HEK293T (cell line): ENCODE results near the gene PIGQ.

ENCODE experiments used
- CTCF ChIA-PET: fragments of 350-600 bp; formaldehyde crosslinking; extraction: SDS; loops from one replicate; lab custom pipeline; 2021; ENCODE audit warnings: antibody characterized with exemption, inconsistent platforms; lab: Yijun Ruan, JAX
- POLR2A ChIA-PET: fragments of 350-600 bp; formaldehyde crosslinking; extraction: SDS; loops from one replicate; lab custom pipeline; 2020; ENCODE audit warnings: antibody characterized with exemption, inconsistent platforms; lab: Yijun Ruan, JAX
- DNase-seq: peaks from one replicate; pipeline ENCODE4 v3.0.0; 2012; ENCODE audit warnings: mixed read lengths; ENCODE audit errors: extremely low spot score
- ARNT ChIP-seq: fragments of 450-650 bp; IDR thresholded peaks from 2 replicates; pipeline ENCODE4 v1.6.1; 2017; ENCODE audit warnings: mild to moderate bottlenecking
- BHLHE40 ChIP-seq: fragments of 450-650 bp; IDR thresholded peaks from 2 replicates; pipeline ENCODE4 v1.6.1; 2016; ENCODE audit warnings: mild to moderate bottlenecking, moderate library complexity, borderline replicate concordance
- CTBP1 ChIP-seq: fragments of 450-650 bp; IDR thresholded peaks from 2 replicates; pipeline ENCODE4 v1.6.1; 2016; ENCODE audit warnings: borderline replicate concordance
- ELF4 ChIP-seq: fragments of 450-650 bp; IDR thresholded peaks from 2 replicates; pipeline ENCODE4 v1.6.1; 2017; ENCODE audit warnings: antibody characterized with exemption
- FOXA1 ChIP-seq: fragments of 450-650 bp; IDR thresholded peaks from 2 replicates; pipeline ENCODE4 v1.6.1; 2016; ENCODE audit warnings: mild to moderate bottlenecking
- FOXK2 ChIP-seq: fragments of 450-650 bp; IDR thresholded peaks from 2 replicates; pipeline ENCODE4 v1.6.1; 2016; ENCODE audit warnings: mild to moderate bottlenecking
- FOXM1 ChIP-seq: fragments of 450-650 bp; IDR thresholded peaks from 2 replicates; pipeline ENCODE4 v1.6.1; 2017; ENCODE audit warnings: mild to moderate bottlenecking, borderline replicate concordance
- HDGF ChIP-seq: fragments of 450-650 bp; IDR thresholded peaks from 2 replicates; pipeline ENCODE4 v1.6.1; 2017; ENCODE audit warnings: antibody characterized with exemption, borderline replicate concordance
- L3MBTL2 ChIP-seq: fragments of 450-650 bp; conservative IDR thresholded peaks from 2 replicates; pipeline ENCODE4 v1.6.1; 2016; ENCODE audit warnings: mild to moderate bottlenecking
- LEF1 ChIP-seq: fragments of 450-650 bp; IDR thresholded peaks from 2 replicates; pipeline ENCODE4 v1.6.1; 2017; ENCODE audit warnings: mild to moderate bottlenecking, borderline replicate concordance
- NFRKB ChIP-seq: fragments of 450-650 bp; IDR thresholded peaks from 2 replicates; pipeline ENCODE4 v1.6.1; 2016; ENCODE audit warnings: mild to moderate bottlenecking, moderate library complexity
- PKNOX1 ChIP-seq: fragments of 450-650 bp; IDR thresholded peaks from 2 replicates; pipeline ENCODE4 v1.6.1; 2016
- SP1 ChIP-seq: fragments of 450-650 bp; IDR thresholded peaks from 2 replicates; pipeline ENCODE4 v1.6.1; 2017
- SUZ12 ChIP-seq: fragments of 450-650 bp; IDR thresholded peaks from 2 replicates; pipeline ENCODE4 v1.6.1; 2016; ENCODE audit warnings: mild to moderate bottlenecking
- TARDBP ChIP-seq: fragments of 450-650 bp; IDR thresholded peaks from 2 replicates; pipeline ENCODE4 v1.6.1; 2016
- ZNF384 ChIP-seq: fragments of 450-650 bp; IDR thresholded peaks from 2 replicates; pipeline ENCODE4 v1.6.1; 2016

The PIGQ gene

GRCh38 chr16:556474-557173 is 13.1 kb upstream of the PIGQ start:
- TF ChIP-seq L3MBTL2, result no peak
- TF ChIP-seq ARNT, result no peak
- TF ChIP-seq FOXA1, result no peak
- TF ChIP-seq TARDBP, result no peak
- no peak for TF ChIP-seq PKNOX1
- TF ChIP-seq ELF4, result no peak
- CTCF ChIA-PET, result no interaction called here
- POLR2A ChIA-PET, result interaction anchor here (0.8 kb wide), 1 partner anchor 13 kb away, joined by 3 read pairs; the partner anchor contains the start of gene PIGQ
- no peak for DNase-seq

- TF ChIP-seq CTBP1 (no peak), ZNF384 (no peak), FOXA1 (no peak), BHLHE40 (no peak)
These were observed 12.1 kb upstream of the PIGQ start for GRCh38 chr16:557463-558297.

GRCh38 chr16:558298-559020 is 11.3 kb upstream of the PIGQ start:
- no peak for TF ChIP-seq CTBP1
- no peak for TF ChIP-seq TARDBP
- no peak for TF ChIP-seq L3MBTL2
- TF ChIP-seq SP1, result no peak
- no peak for TF ChIP-seq BHLHE40
- no peak for TF ChIP-seq NFRKB
- TF ChIP-seq HDGF, result no peak
- TF ChIP-seq PKNOX1, result no peak
- no peak for TF ChIP-seq ARNT
- no peak for TF ChIP-seq FOXM1
- no peak for TF ChIP-seq FOXK2
- no peak for TF ChIP-seq ELF4
- TF ChIP-seq SUZ12, result no peak
- TF ChIP-seq ZNF384, result no peak
- no peak for TF ChIP-seq FOXA1
- no peak for TF ChIP-seq LEF1
- ChIA-PET POLR2A (interaction anchor here (0.9 kb wide), 1 partner anchor 11 kb away, joined by 5 read pairs; the partner anchor contains the start of gene PIGQ), CTCF (no interaction called here)
- no peak for DNase-seq

More at GRCh38 chr16:557463-558297, 12.1 kb upstream of the PIGQ start:
- CTCF ChIA-PET, result no interaction called here
- POLR2A ChIA-PET, result no interaction called here
- DNase-seq, result no peak

- ChIA-PET CTCF (no interaction called here), POLR2A (interaction anchor here (0.9 kb wide), 1 partner anchor 11 kb away, joined by 5 read pairs; the partner anchor contains the start of gene PIGQ)
- DNase-seq, result no peak
- no peak for TF ChIP-seq FOXA1
- no peak for TF ChIP-seq BHLHE40
- no peak for TF ChIP-seq TARDBP
- no peak for TF ChIP-seq FOXM1
- TF ChIP-seq ARNT, result no peak
- no peak for TF ChIP-seq ZNF384
- no peak for TF ChIP-seq LEF1
- TF ChIP-seq ELF4, result no peak
- no peak for TF ChIP-seq HDGF
- no peak for TF ChIP-seq L3MBTL2
- no peak for TF ChIP-seq SP1
- no peak for TF ChIP-seq PKNOX1
These were observed 10.8 kb upstream of the PIGQ start for GRCh38 chr16:559021-559380.

GRCh38 chr16:559411-560203 is 10.2 kb upstream of the PIGQ start:
- CTCF ChIA-PET, result no interaction called here
- DNase-seq, result no peak
- POLR2A ChIA-PET, result interaction anchor here (0.9 kb wide), 1 partner anchor 10 kb away, joined by 5 read pairs; the partner anchor contains the start of gene PIGQ
- TF ChIP-seq LEF1, result no peak
- no peak for TF ChIP-seq ELF4
- TF ChIP-seq TARDBP, result no peak
- TF ChIP-seq PKNOX1, result no peak
- TF ChIP-seq SP1, result no peak
- no peak for TF ChIP-seq FOXK2
- TF ChIP-seq NFRKB, result no peak
- no peak for TF ChIP-seq FOXA1
